T-helper 2 cell (primary cell): ENCODE results near the gene ANKRD11.
"Not testable (repeated sequence)": the region's sequence is repeated elsewhere in the genome, so short reads cannot be mapped to it uniquely, and the experiment has no call there.

Experiments used
- DNase-seq, 5 experiments: peaks; one replicate each; pipeline versions ENCODE4 v3.0.0 to v3.0.0-alpha.2; 2012 to 2022

ANKRD11 gene

GRCh38 chr16:89426736-89427530 lies 63.4 kb downstream of the ANKRD11 start:
- no peak for DNase-seq

GRCh38 chr16:89425523-89425922 lies 64.8 kb downstream of the ANKRD11 start:
- DNase-seq, result no peak

DNA sequence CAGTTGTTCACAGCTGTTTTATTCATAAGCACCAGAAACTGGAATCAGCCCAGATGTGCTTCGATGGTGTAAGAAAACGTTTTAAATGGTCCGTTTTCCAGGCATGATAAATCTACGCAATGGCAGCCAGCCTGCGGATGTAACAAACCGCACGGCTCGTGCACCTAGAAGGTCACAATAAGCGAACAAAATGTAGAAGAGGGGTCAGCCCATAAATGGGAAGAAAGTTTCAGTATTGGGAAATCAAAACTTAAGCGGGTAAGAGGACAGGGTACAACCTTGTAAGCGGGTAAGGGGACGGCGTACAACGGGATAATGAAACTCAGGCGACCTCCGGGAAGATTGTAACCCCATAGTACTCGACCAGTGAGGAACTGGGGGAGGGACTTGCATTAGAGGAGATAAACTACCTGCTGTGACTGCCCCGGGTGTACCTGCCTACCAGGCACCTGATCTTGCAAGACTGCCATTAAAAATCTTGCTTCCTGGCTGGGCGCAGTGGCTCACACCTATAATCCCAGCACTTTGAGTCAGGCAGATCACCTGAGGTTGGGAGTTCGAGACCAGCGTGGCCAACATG lies 66.6 kb downstream of the ANKRD11 start:
- DNase-seq, result no peak

DNA sequence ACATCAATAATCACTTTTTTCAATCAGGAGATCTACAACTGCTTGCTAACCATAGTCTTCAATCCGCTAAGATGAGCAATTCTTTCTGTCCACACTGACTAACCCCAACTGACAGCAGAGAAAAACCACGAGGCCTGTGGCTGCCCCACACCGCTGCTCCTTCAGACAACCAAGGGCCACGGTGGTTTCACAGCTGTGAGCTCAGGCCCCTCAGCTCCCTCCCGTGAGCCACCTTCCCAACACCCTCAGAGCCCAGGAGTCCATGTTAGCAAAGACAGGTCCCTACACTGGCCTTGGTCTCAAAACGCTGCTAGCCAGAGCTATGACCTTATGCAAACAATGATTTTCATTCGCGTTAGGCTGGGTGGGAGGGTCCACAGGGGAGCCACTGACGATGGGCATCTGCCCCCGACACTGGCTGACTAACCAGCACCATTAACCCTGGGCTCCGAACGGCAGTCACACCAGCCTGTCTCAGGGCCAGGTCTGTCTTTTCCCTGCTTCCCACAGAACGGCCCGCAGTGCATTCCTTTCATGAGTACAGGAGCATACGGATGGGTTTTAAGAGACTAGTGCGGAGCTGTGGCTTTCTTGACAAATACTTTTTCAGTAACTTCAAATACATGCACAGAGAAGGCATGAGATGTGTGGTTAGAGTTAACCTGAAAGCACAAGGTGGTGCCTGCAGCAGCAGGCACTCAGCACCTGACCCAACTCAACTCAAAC lies 67.3 kb downstream of the ANKRD11 start:
- DNase-seq, result peak in 3 of 5 experiments; percentile 33 to 75 (median 68)

- peak in 2 of 5 experiments; percentile 26 to 34 for DNase-seq
Measured at GRCh38 chr16:89422527-89422904, 67.8 kb downstream of the ANKRD11 start.

GRCh38 chr16:89421300-89421699 lies 69.1 kb downstream of the ANKRD11 start:
- not testable (repeated sequence) for DNase-seq

- DNase-seq, result no peak
Measured at GRCh38 chr16:89420204-89420603, 70.2 kb downstream of the ANKRD11 start.

DNA sequence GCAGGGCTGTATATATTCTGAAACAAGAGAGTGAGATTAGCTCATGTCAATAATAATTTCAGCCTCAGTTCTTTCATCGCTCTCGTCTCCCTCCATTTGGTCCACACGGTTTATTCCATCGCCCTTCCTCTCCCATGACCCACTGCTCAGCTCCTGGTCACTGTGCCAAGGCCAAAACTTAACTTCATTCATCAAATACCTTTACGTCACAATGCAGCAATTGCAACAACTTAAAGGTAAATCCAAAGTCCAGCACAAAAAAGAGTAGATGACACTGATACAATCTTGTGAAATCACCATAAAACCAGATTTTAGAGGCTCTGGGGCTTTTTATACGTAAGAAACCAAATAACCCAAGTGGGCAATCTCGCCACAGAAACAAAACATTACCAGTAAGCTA lies 72.0 kb downstream of the ANKRD11 start:
- DNase-seq, result no peak

- DNase-seq, result no peak
Measured at GRCh38 chr16:89417352-89417751, 73.0 kb downstream of the ANKRD11 start.

- DNase-seq, result no peak
Measured at GRCh38 chr16:89413811-89414585, 76.4 kb downstream of the ANKRD11 start.

DNA sequence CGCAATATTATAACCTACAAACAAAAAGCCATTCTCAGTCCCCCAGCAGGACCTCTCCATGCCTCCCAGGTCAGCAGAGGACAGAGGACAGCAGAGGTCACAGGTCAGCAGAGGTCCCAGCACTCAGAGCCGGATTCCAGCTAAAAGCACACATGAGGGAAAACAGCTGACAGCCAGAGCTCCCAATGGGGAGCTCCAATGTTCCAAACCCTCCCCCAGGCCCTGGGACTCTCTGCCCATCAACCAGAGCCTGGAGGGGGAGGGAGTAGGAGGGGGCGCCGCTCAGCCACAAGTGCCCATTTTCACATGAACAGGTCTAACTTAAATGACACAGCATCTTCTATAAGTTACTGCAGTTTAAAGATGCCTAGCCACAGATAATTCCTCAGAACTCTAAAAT lies 77.5 kb downstream of the ANKRD11 start:
- DNase-seq, result no peak

- peak in 1 of 5 experiments; percentile 44 for DNase-seq
Measured at GRCh38 chr16:89411335-89411850, 79.0 kb downstream of the ANKRD11 start.

DNA sequence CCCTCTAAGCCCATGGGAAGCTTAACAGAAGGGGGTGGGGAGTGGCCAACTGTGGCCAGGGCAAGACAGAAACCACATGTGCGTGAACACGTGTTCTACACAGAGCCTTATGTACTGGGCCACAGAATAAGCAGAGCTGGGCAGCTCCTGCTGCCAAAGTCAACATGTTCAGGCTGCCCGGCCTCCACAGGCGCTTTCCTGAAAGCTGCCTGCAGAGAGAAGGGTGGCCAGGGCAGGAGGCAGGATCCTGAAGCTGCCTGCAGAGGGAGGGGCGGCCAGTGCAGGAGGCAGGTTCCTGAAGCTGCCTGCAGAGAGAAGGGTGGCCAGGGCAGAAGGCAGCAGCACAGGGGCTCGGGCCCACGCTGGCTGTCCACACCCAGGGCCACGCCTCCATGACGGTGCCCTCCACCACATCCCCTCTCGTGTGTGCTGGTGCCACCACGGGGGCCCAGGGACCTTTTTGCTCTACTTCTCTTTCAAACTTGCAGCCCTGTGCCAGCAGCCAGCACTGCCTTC lies 79.5 kb downstream of the ANKRD11 start:
- peak in 2 of 5 experiments; percentile 44 to 49 for DNase-seq

DNA sequence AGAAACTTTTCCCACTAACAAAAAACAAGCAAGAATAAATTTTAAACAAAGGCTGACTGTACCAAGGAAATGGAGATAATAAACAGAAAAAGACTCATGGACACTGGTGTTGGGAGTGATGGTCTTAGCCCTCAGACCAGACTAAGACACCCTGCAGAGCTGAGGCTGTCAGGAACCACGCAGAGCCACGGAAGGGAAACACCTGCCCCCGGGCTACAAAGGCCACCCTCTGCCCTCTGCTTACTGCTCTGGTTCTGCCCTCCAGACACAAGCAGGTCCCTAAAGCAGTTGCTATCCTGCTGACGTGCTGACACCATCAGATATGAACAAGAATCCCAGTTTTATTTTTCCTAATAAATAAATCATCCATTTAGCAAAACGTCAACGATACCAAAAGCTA lies 80.0 kb downstream of the ANKRD11 start:
- DNase-seq, result no peak

GRCh38 chr16:89409161-89409711 lies 81.1 kb downstream of the ANKRD11 start:
- DNase-seq, result peak in 4 of 5 experiments; percentile 27 to 97 (median 74)

DNA sequence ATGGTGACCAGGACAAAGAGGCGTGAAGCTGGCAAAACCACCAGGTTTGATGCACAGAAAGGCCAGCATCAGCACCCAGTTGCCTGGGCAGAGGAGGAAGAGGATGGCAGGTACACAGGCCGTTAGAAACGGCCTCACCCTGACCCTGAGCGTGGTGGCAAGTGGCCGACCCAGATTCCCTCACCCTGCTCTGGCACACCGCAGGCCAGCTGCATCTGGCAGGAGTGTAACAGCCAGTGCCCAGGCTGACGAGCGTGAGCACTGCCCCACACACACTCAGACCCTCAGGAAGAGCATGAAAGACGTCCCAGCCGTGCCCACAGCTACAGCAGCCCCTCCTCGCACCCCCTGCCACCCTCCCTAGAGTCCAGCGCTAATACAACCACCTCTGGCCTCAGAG lies 82.0 kb downstream of the ANKRD11 start:
- DNase-seq, result no peak

- no peak for DNase-seq
Measured at GRCh38 chr16:89407925-89408300, 82.4 kb downstream of the ANKRD11 start.

GRCh38 chr16:89407282-89407924 lies 83.0 kb downstream of the ANKRD11 start:
- peak in 3 of 5 experiments; percentile 17 to 45 (median 21) for DNase-seq

- DNase-seq, result no peak
Measured at GRCh38 chr16:89406277-89406888, 84.0 kb downstream of the ANKRD11 start.

DNA sequence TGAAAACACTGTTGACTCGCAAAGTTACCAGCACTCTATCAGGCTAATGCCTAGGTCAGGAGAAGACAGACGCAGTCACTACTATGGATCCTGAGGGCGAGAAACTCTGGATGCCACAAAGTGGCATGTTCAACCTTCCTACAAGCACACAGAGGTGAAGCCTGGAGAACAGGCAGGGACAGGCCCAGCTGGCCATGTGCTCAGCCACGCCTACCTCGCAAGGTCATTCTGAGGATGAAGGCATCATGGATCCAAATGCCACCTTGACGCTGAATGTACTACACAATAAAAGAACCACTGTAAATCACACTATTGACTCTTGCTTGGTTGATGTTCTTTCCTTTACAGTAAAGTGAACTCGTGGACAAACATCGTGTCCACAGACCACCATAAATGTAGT lies 85.8 kb downstream of the ANKRD11 start:
- DNase-seq, result no peak

GRCh38 chr16:89402962-89403361 lies 87.4 kb downstream of the ANKRD11 start:
- peak in 1 of 5 experiments; percentile 35 for DNase-seq
